Measurements from ENCODE around the gene NLN. TPM values are rescaled to one million over a fixed set of nuclear protein-coding genes. Genes with fewer than 3 reads are reported as not detected.

The NLN gene
- polyA plus RNA-seq, 1 donor (not counting 4 experiments of a cell fraction or from before 2014, with no cell fraction given) = 26.1 TPM

GRCh38 chr5:65834306-65834705 is 112.3 kb downstream of the NLN start:
- no peaks in the 10 kb centered on the region for H3K9me1 ChIP-seq (ENCODE audit: control insufficient read depth, extremely low read depth, insufficient read depth, low read length)
- H2AFZ ChIP-seq (ENCODE audit: control insufficient read depth, low read length) = no peak overlapping the region
- H3K4me3 ChIP-seq (ENCODE audit: control insufficient read depth in 2 of 3, extremely low read depth in 1 of 3, insufficient read depth in 2 of 3, low read depth in 1 of 3, low read length in 3 of 3) = no peak overlapping the region
- no peaks in the 10 kb centered on the region for H3K9me3 ChIP-seq (ENCODE audit: control insufficient read depth, low read depth, low read length)
- no peaks in the 10 kb centered on the region for H3K27me3 ChIP-seq (ENCODE audit: control insufficient read depth, extremely low read depth, insufficient read depth, low read length)
- H3K36me3 ChIP-seq (ENCODE audit: control insufficient read depth in 2 of 2, extremely low read depth in 1 of 2, insufficient read depth in 2 of 2, low read length in 2 of 2) = no peaks in the 10 kb centered on the region
- no peak overlapping the region for H3K4me2 ChIP-seq (ENCODE audit: control insufficient read depth, extremely low read depth, insufficient read depth, low read depth, low read length)
- no peak for FAIRE-seq
- dilution Hi-C loops (cut with MboI; ENCODE audit: extremely low pct_ligation_motif_present, low sequenced_read_pairs) = no loop called here
- no peaks in the 10 kb centered on the region for H4K20me1 ChIP-seq (ENCODE audit: control insufficient read depth, extremely low read depth, insufficient read depth, low read length)
- no peaks in the 10 kb centered on the region for H3K79me2 ChIP-seq (ENCODE audit: control insufficient read depth, insufficient read depth, low read length)
- H3K4me1 ChIP-seq (ENCODE audit: control insufficient read depth, extremely low read depth, insufficient read depth, low read length) = peaks cover 9% of the 10 kb centered on the region
- no peak overlapping the region for H3K27ac ChIP-seq (ENCODE audit: control insufficient read depth, insufficient read depth, low read length)
- TF ChIP-seq, protein P1, sequence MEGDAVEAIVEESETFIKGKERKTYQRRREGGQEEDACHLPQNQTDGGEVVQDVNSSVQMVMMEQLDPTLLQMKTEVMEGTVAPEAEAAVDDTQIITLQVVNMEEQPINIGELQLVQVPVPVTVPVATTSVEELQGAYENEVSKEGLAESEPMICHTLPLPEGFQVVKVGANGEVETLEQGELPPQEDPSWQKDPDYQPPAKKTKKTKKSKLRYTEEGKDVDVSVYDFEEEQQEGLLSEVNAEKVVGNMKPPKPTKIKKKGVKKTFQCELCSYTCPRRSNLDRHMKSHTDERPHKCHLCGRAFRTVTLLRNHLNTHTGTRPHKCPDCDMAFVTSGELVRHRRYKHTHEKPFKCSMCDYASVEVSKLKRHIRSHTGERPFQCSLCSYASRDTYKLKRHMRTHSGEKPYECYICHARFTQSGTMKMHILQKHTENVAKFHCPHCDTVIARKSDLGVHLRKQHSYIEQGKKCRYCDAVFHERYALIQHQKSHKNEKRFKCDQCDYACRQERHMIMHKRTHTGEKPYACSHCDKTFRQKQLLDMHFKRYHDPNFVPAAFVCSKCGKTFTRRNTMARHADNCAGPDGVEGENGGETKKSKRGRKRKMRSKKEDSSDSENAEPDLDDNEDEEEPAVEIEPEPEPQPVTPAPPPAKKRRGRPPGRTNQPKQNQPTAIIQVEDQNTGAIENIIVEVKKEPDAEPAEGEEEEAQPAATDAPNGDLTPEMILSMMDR (optimal IDR thresholded peaks at IDR 0.05 in 1 of 3, IDR thresholded peaks at IDR 0.05 in 1 of 3, conservative IDR thresholded peaks at IDR 0.05 in 1 of 3; ENCODE audit: extremely low read depth in 1 of 3, insufficient read depth in 2 of 3, low read length in 3 of 3) = no peak
- TF ChIP-seq EZH2 (IDR thresholded peaks at IDR 0.05; ENCODE audit: low read length) = no peak
- no peak for DNase-seq (ENCODE audit: low read depth, low spot score)
- H3K9ac ChIP-seq (ENCODE audit: control insufficient read depth, extremely low read depth, insufficient read depth, low read length) = no peak overlapping the region

DNA sequence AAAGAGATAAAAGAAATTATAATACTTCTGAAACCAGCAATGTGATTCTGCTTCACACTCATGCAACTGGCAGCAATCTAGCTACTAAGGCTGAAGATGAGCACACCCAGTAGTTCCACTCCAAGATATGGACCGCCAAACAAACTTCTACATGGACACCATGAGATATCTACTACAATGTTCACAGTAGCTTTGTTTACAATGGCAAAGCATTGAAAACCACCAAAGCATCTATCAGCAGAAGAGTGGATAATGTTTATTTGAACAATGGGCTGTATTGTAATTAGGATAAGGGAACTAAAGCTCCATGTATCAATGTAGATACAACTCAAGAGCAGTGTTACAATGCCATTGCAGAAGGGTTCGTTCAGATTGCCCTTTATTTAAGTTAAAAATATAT is 113.2 kb downstream of the NLN start:
- no peaks in the 10 kb centered on the region for H3K79me2 ChIP-seq (ENCODE audit: control insufficient read depth, insufficient read depth, low read length)
- H3K4me3 ChIP-seq (ENCODE audit: control insufficient read depth in 2 of 3, extremely low read depth in 1 of 3, insufficient read depth in 2 of 3, low read depth in 1 of 3, low read length in 3 of 3) = no peak overlapping the region
- H3K27me3 ChIP-seq (ENCODE audit: control insufficient read depth, extremely low read depth, insufficient read depth, low read length) = no peaks in the 10 kb centered on the region
- DNase-seq (ENCODE audit: low read depth, low spot score) (no peak), FAIRE-seq (no peak)
- H3K4me2 ChIP-seq (ENCODE audit: control insufficient read depth, extremely low read depth, insufficient read depth, low read depth, low read length) = no peak overlapping the region
- no peaks in the 10 kb centered on the region for H3K36me3 ChIP-seq (ENCODE audit: control insufficient read depth in 2 of 2, extremely low read depth in 1 of 2, insufficient read depth in 2 of 2, low read length in 2 of 2)
- H3K27ac ChIP-seq (ENCODE audit: control insufficient read depth, insufficient read depth, low read length) = no peak overlapping the region
- TF ChIP-seq, protein P1 (optimal IDR thresholded peaks at IDR 0.05 in 1 of 3, IDR thresholded peaks at IDR 0.05 in 1 of 3, conservative IDR thresholded peaks at IDR 0.05 in 1 of 3; ENCODE audit: extremely low read depth in 1 of 3, insufficient read depth in 2 of 3, low read length in 3 of 3) = no peak
- no peak for TF ChIP-seq EZH2 (IDR thresholded peaks at IDR 0.05; ENCODE audit: low read length)
- H2AFZ ChIP-seq (ENCODE audit: control insufficient read depth, low read length) = no peak overlapping the region
- no peaks in the 10 kb centered on the region for H3K9me1 ChIP-seq (ENCODE audit: control insufficient read depth, extremely low read depth, insufficient read depth, low read length)
- H3K4me1 ChIP-seq (ENCODE audit: control insufficient read depth, extremely low read depth, insufficient read depth, low read length) = peaks cover 9% of the 10 kb centered on the region
- dilution Hi-C loops (cut with MboI; ENCODE audit: extremely low pct_ligation_motif_present, low sequenced_read_pairs) = no loop called here
- no peaks in the 10 kb centered on the region for H3K9me3 ChIP-seq (ENCODE audit: control insufficient read depth, low read depth, low read length)
- H3K9ac ChIP-seq (ENCODE audit: control insufficient read depth, extremely low read depth, insufficient read depth, low read length) = no peak overlapping the region
- no peaks in the 10 kb centered on the region for H4K20me1 ChIP-seq (ENCODE audit: control insufficient read depth, extremely low read depth, insufficient read depth, low read length)
